ENCODE data around the gene AP4E1. TPM values are rescaled to one million over a fixed set of nuclear protein-coding genes. Genes with fewer than 3 reads are reported as not detected.

Gene AP4E1
- polyA plus RNA-seq, 1 donor from 2014 or later = 8.6 TPM

DNA sequence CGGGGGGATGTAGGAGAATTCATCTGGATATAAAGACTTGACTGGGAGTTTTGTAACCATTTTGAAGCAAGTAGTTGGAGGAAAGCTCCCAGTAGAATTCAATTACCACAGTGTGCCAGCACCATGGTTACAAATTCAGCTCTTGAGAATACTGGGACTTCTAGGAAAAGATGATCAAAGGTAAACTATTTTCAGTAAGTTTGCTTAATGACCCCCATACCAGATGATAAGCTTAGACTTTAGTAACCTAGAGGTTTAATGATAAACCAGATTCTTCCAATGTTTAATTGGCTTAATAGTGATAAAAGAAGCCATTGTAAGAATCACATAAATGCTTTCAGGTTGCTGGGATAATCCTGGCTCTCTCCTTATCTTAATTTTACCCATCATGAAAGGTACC lies 22.3 kb downstream of the AP4E1 start:
- Histone ChIP-seq H3K36me3 (ENCODE audit: insufficient read depth, low read length) (no peaks in the 10 kb centered on the region), H3K9ac (ENCODE audit: low read length) (no peak overlapping the region), H3K9me3 (ENCODE audit: low read length) (no peaks in the 10 kb centered on the region), H2AFZ (ENCODE audit: low read depth, low read length) (no peak overlapping the region), H3F3A (ENCODE audit: insufficient read depth, low read length, poor library complexity, severe bottlenecking) (no peaks in the 10 kb centered on the region), H4K20me1 (ENCODE audit: insufficient read depth) (no peaks in the 10 kb centered on the region), H3K9me2 (ENCODE audit: insufficient read depth, low read length) (no peaks in the 10 kb centered on the region), H3K4me2 (ENCODE audit: low read length) (no peak overlapping the region), H3K27ac (ENCODE audit: low read length) (no peak overlapping the region), H3K79me2 (replicated peaks; ENCODE audit: insufficient read depth, low read length) (no peaks in the 10 kb centered on the region), H3K4me3 (ENCODE audit: low read length) (no peak overlapping the region), H3K27me3 (ENCODE audit: insufficient read depth, low read depth, low read length) (no peaks in the 10 kb centered on the region)
- no peak for TF ChIP-seq SMC3 (conservative IDR thresholded peaks at IDR 0.05; ENCODE audit: poor library complexity)
- TF ChIP-seq MXI1 (conservative IDR thresholded peaks at IDR 0.05; ENCODE audit: poor library complexity, severe bottlenecking) = no peak
- no peak for TF ChIP-seq TAF1 (IDR thresholded peaks at IDR 0.05; ENCODE audit: low read depth)
- TF ChIP-seq, protein P1, sequence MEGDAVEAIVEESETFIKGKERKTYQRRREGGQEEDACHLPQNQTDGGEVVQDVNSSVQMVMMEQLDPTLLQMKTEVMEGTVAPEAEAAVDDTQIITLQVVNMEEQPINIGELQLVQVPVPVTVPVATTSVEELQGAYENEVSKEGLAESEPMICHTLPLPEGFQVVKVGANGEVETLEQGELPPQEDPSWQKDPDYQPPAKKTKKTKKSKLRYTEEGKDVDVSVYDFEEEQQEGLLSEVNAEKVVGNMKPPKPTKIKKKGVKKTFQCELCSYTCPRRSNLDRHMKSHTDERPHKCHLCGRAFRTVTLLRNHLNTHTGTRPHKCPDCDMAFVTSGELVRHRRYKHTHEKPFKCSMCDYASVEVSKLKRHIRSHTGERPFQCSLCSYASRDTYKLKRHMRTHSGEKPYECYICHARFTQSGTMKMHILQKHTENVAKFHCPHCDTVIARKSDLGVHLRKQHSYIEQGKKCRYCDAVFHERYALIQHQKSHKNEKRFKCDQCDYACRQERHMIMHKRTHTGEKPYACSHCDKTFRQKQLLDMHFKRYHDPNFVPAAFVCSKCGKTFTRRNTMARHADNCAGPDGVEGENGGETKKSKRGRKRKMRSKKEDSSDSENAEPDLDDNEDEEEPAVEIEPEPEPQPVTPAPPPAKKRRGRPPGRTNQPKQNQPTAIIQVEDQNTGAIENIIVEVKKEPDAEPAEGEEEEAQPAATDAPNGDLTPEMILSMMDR (IDR thresholded peaks at IDR 0.05; ENCODE audit: poor library complexity, severe bottlenecking) = no peak
- TF ChIP-seq, protein P2, sequence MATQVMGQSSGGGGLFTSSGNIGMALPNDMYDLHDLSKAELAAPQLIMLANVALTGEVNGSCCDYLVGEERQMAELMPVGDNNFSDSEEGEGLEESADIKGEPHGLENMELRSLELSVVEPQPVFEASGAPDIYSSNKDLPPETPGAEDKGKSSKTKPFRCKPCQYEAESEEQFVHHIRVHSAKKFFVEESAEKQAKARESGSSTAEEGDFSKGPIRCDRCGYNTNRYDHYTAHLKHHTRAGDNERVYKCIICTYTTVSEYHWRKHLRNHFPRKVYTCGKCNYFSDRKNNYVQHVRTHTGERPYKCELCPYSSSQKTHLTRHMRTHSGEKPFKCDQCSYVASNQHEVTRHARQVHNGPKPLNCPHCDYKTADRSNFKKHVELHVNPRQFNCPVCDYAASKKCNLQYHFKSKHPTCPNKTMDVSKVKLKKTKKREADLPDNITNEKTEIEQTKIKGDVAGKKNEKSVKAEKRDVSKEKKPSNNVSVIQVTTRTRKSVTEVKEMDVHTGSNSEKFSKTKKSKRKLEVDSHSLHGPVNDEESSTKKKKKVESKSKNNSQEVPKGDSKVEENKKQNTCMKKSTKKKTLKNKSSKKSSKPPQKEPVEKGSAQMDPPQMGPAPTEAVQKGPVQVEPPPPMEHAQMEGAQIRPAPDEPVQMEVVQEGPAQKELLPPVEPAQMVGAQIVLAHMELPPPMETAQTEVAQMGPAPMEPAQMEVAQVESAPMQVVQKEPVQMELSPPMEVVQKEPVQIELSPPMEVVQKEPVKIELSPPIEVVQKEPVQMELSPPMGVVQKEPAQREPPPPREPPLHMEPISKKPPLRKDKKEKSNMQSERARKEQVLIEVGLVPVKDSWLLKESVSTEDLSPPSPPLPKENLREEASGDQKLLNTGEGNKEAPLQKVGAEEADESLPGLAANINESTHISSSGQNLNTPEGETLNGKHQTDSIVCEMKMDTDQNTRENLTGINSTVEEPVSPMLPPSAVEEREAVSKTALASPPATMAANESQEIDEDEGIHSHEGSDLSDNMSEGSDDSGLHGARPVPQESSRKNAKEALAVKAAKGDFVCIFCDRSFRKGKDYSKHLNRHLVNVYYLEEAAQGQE (IDR thresholded peaks at IDR 0.05; ENCODE audit: borderline replicate concordance) = no peak
- TF ChIP-seq EP300 (conservative IDR thresholded peaks at IDR 0.05; ENCODE audit: poor library complexity, severe bottlenecking) = no peak
- no peak for TF ChIP-seq POLR2AphosphoS5 (IDR thresholded peaks at IDR 0.05)
- TF ChIP-seq EZH2 (IDR thresholded peaks at IDR 0.05; ENCODE audit: borderline replicate concordance, insufficient read depth, low read length, poor library complexity, severe bottlenecking) = no peak
- no peak for TF ChIP-seq RAD21 (conservative IDR thresholded peaks at IDR 0.05)

DNA sequence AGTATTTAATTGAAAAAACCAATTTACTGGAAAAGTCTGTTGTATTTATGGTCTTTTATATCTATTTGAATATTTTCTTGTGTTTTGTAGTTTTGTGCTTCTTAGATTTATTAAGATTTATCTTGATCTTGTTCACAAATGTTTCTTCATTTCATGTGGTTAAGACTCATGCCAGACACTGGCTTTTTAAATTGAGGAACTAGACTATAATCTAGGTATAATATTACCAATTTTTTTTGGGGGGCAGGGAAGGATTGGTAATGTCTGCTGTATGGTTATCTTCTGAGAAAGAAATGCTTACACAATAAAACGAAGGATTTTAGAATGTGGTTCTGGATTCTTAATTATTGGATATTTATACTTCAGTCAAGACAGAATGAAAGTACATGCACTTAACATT lies 24.9 kb downstream of the AP4E1 start:
- TF ChIP-seq EZH2 (IDR thresholded peaks at IDR 0.05; ENCODE audit: borderline replicate concordance, insufficient read depth, low read length, poor library complexity, severe bottlenecking) (no peak), TAF1 (IDR thresholded peaks at IDR 0.05; ENCODE audit: low read depth) (no peak), POLR2AphosphoS5 (IDR thresholded peaks at IDR 0.05) (no peak), EP300 (conservative IDR thresholded peaks at IDR 0.05; ENCODE audit: poor library complexity, severe bottlenecking) (no peak), SMC3 (conservative IDR thresholded peaks at IDR 0.05; ENCODE audit: poor library complexity) (no peak), MXI1 (conservative IDR thresholded peaks at IDR 0.05; ENCODE audit: poor library complexity, severe bottlenecking) (no peak)
- TF ChIP-seq, protein P1 (IDR thresholded peaks at IDR 0.05; ENCODE audit: poor library complexity, severe bottlenecking) = no peak
- TF ChIP-seq, protein P2 (IDR thresholded peaks at IDR 0.05; ENCODE audit: borderline replicate concordance) = no peak
- no peaks in the 10 kb centered on the region for H3K27me3 ChIP-seq (ENCODE audit: insufficient read depth, low read depth, low read length)
- H3K4me2 ChIP-seq (ENCODE audit: low read length) = no peak overlapping the region
- no peaks in the 10 kb centered on the region for H3K9me2 ChIP-seq (ENCODE audit: insufficient read depth, low read length)
- no peaks in the 10 kb centered on the region for H4K20me1 ChIP-seq (ENCODE audit: insufficient read depth)
- H3K9me3 ChIP-seq (ENCODE audit: low read length) = no peaks in the 10 kb centered on the region
- no peak overlapping the region for H2AFZ ChIP-seq (ENCODE audit: low read depth, low read length)
- no peak overlapping the region for H3K4me3 ChIP-seq (ENCODE audit: low read length)
- no peak overlapping the region for H3K9ac ChIP-seq (ENCODE audit: low read length)
- no peaks in the 10 kb centered on the region for H3F3A ChIP-seq (ENCODE audit: insufficient read depth, low read length, poor library complexity, severe bottlenecking)
- H3K36me3 ChIP-seq (ENCODE audit: insufficient read depth, low read length) = no peaks in the 10 kb centered on the region
- no peaks in the 10 kb centered on the region for H3K79me2 ChIP-seq (replicated peaks; ENCODE audit: insufficient read depth, low read length)
- H3K27ac ChIP-seq (ENCODE audit: low read length) = no peak overlapping the region
